ENCODE data around the gene HYDIN.

GRCh38 chr16:71249399-71249798 is 18.9 kb upstream of the HYDIN start:
- TF ChIP-seq CTCF (conservative IDR thresholded peaks at IDR 0.05 in 1 of 2, IDR thresholded peaks at IDR 0.05 in 1 of 2; ENCODE audit: low read depth in 1 of 2, low read length in 2 of 2) (no peak), EZH2 (IDR thresholded peaks at IDR 0.05; ENCODE audit: low read length, missing control alignments) (no peak)

All from fibroblast of lung (primary cell).